Vagina (tissue), 2 donors: ENCODE results near the gene CCDC88C. TPM values are rescaled to one million over a fixed set of nuclear protein-coding genes. Genes with fewer than 3 reads are reported as not detected.

Experiments
- DNase-seq, 2 donors: peaks; one replicate each; pipeline ENCODE4 v3.0.0-alpha.2; 2017; ENCODE audit errors: extremely low spot score in 2 of 2
- H3K27ac ChIP-seq: fragments of 200-600 bp; sonication (generic); one replicate; pipeline ENCODE4 v1.5.1; 2019
- H3K27me3 ChIP-seq: fragments of 200-600 bp; sonication (generic); one replicate; pipeline ENCODE4 v1.5.1; 2019
- H3K36me3 ChIP-seq, 2 donors: fragments of 200-600 bp; sonication (generic); one replicate each; pipeline ENCODE4 v1.5.1; 2017 to 2019
- H3K4me1 ChIP-seq: fragments of 200-600 bp; sonication (generic); one replicate; pipeline ENCODE4 v1.5.1; 2019
- H3K4me3 ChIP-seq, 2 donors: fragments of 200-600 bp; sonication (generic); 1 replicate in 1 of 2; 2 replicates in 1 of 2; pipeline ENCODE4 v1.5.1; 2016 to 2019
- H3K9me3 ChIP-seq: fragments of 200-600 bp; sonication (generic); one replicate; pipeline ENCODE4 v1.5.1; 2019
- POLR2A ChIP-seq, 2 donors: fragments of 450-650 bp; IDR thresholded peaks; one replicate each; pipeline ENCODE4 v1.6.1; 2017; ENCODE audit warnings: antibody characterized with exemption in 2 of 2, mild to moderate bottlenecking in 2 of 2, moderate library complexity in 2 of 2
- POLR2AphosphoS5 ChIP-seq, 2 donors: sonication (generic); formaldehyde crosslinking; IDR thresholded peaks; one replicate each; pipeline ENCODE4 v1.9.0; 2017; ENCODE audit warnings: antibody characterized with exemption in 2 of 2, mild to moderate bottlenecking in 2 of 2, low read depth in 1 of 2; ENCODE audit not compliant: insufficient read depth in 1 of 2
- intact Hi-C: fragments of 100-400 bp; cut with DNase I; formaldehyde crosslinking; loops from one replicate; pipeline ENCODE4 v1.15.1; 2023
- total RNA-seq: library from RNA; depleted of rRNA; stranded (reverse); fragments of >200 nt; gene quantifications from one replicate; pipeline ENCODE4 v1.2.3, GENCODE V29; 2016
- TF ChIP-seq, protein P1 (sequence below), 3 experiments: fragments of 450-650 bp in 2 of 3; fragments of 200-600 bp in 1 of 3; sonication (generic) in 1 of 3; IDR thresholded peaks; one replicate each; pipeline ENCODE4 v1.5.1; 2017 to 2019; ENCODE audit warnings: antibody characterized with exemption in 3 of 3, mild to moderate bottlenecking in 2 of 3, moderate library complexity in 2 of 3

The CCDC88C gene
- total RNA-seq, 1 donor from 2014 or later: 42.2 TPM

DNA sequence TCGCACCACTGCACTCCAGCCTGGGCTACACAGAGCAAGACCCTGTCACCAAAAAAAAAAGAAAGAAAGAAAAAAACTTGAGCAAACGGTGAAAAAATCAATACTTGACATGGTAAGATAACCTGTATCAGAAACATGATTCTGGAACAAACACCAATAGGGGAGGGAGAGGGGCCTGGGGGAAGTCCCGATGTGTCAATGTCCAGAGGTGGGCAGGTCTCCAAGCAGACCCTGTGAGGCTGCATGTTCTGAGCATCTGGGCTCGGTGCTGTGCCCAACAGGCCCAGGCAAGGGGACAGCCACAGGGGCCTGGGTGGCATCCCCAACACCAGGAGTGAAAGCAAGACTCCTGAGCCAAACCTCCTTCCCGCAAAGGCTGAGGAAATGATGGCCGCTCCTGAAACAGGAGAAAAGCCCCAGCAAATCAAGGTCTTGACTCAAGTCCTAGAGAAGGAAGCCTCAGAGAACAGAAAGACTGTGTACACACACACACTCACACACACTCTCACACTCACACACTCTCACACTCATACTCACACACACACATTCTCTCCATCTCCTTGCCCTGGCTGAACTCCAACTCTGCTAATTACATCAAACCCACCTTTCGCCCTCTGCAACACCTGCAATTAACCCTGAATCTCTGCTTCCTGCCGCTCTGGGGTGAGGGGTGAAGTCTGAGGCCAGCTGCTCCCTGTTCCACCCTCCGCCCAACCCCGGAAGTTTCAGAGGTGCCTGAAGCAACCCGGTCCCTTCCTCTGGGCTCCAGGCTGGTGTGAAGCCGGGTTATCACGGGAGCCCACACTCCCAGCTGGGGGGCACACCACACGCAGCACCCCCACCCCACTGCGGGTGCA, 20.4 kb downstream of the CCDC88C start:
- peak overlapping the region; percentile 20 for H3K27ac ChIP-seq

DNA sequence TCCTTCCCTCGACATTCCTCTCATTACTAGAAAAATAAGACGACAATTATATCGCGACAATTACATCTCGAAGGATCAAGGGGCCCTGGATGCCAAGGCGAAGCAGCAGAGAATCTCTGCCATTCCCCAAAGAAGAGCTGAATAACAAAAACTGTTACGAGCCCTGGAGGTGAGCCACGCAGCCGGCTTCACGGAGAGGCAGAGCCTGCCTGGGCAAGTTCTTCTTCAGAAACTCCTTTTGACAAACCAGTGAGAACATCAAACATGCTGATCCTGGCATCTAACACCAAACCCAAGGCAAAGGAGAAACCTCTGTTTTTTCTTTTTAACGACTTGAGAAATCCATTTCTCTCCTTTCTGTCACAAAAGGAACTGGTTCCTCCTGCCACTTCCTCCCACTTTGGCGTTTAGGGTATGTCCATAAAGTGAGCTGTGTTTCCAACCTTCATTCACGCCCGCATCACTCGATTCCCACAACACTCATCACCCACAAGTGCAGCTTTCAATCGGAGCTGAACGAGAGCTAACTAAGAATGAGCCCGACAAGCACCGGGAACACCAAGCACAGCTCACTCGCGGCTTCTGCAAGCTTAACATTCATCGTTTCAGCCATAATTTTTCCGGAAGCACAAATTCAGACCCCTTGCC, 21.5 kb downstream of the CCDC88C start:
- DNase-seq: no peak
- H3K4me1 ChIP-seq: peaks cover 71% of the 10 kb centered on the region
- intact Hi-C loops: no loop called here
- no peak overlapping the region for H3K4me3 ChIP-seq
- no peaks in the 10 kb centered on the region for H3K9me3 ChIP-seq
- TF ChIP-seq, protein P1, sequence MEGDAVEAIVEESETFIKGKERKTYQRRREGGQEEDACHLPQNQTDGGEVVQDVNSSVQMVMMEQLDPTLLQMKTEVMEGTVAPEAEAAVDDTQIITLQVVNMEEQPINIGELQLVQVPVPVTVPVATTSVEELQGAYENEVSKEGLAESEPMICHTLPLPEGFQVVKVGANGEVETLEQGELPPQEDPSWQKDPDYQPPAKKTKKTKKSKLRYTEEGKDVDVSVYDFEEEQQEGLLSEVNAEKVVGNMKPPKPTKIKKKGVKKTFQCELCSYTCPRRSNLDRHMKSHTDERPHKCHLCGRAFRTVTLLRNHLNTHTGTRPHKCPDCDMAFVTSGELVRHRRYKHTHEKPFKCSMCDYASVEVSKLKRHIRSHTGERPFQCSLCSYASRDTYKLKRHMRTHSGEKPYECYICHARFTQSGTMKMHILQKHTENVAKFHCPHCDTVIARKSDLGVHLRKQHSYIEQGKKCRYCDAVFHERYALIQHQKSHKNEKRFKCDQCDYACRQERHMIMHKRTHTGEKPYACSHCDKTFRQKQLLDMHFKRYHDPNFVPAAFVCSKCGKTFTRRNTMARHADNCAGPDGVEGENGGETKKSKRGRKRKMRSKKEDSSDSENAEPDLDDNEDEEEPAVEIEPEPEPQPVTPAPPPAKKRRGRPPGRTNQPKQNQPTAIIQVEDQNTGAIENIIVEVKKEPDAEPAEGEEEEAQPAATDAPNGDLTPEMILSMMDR (IDR thresholded peaks at IDR 0.05): no peak
- TF ChIP-seq POLR2AphosphoS5 (IDR thresholded peaks at IDR 0.05; ENCODE audit: insufficient read depth in 1 of 2, low read depth in 1 of 2) (peak in 1 of 2 donors; percentile 34), POLR2A (IDR thresholded peaks at IDR 0.05) (no peak)
- no peaks in the 10 kb centered on the region for H3K27me3 ChIP-seq
- peak overlapping the region; percentile 45 for H3K27ac ChIP-seq
- H3K36me3 ChIP-seq: no peaks in the 10 kb centered on the region

More for the DNA sequence above, 20.4 kb downstream of the CCDC88C start:
- no peaks in the 10 kb centered on the region for H3K36me3 ChIP-seq
- no peaks in the 10 kb centered on the region for H3K9me3 ChIP-seq
- TF ChIP-seq POLR2A (IDR thresholded peaks at IDR 0.05): no peak
- no peak for TF ChIP-seq POLR2AphosphoS5 (IDR thresholded peaks at IDR 0.05; ENCODE audit: insufficient read depth in 1 of 2, low read depth in 1 of 2)
- TF ChIP-seq, protein P1 (IDR thresholded peaks at IDR 0.05): no peak
- no peak for DNase-seq
- intact Hi-C loops: no loop called here
- H3K4me3 ChIP-seq: no peak overlapping the region
- H3K4me1 ChIP-seq: peaks cover 63% of the 10 kb centered on the region
- no peaks in the 10 kb centered on the region for H3K27me3 ChIP-seq

DNA sequence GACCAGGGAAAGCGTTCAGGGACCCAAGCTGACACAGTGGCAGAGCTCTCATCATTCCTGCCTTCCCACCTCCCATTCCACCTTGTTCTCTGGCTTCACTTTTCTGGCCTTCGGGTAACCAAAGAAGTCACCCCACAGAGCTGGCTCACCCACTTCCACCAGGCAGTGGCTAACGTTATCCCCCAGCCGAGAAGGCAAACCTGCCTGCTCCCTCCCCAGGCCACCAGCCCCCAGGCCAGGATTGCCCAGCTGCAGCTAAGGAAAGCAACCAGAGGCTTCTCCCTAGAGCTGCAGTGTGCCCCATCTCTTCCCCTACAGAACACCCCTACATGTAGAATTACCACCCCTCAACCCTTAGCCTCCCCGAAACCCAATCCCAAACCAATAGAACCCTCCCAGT, 22.2 kb downstream of the CCDC88C start:
- peaks cover 71% of the 10 kb centered on the region for H3K4me1 ChIP-seq
- H3K4me3 ChIP-seq: no peak overlapping the region
- H3K9me3 ChIP-seq: no peaks in the 10 kb centered on the region
- TF ChIP-seq POLR2AphosphoS5 (IDR thresholded peaks at IDR 0.05; ENCODE audit: insufficient read depth in 1 of 2, low read depth in 1 of 2) (no peak), POLR2A (IDR thresholded peaks at IDR 0.05) (no peak)
- TF ChIP-seq, protein P1 (IDR thresholded peaks at IDR 0.05): no peak
- no peak for DNase-seq
- no peaks in the 10 kb centered on the region for H3K36me3 ChIP-seq
- peak overlapping the region; percentile 45 for H3K27ac ChIP-seq
- no peaks in the 10 kb centered on the region for H3K27me3 ChIP-seq
- intact Hi-C loops: no loop called here

DNA sequence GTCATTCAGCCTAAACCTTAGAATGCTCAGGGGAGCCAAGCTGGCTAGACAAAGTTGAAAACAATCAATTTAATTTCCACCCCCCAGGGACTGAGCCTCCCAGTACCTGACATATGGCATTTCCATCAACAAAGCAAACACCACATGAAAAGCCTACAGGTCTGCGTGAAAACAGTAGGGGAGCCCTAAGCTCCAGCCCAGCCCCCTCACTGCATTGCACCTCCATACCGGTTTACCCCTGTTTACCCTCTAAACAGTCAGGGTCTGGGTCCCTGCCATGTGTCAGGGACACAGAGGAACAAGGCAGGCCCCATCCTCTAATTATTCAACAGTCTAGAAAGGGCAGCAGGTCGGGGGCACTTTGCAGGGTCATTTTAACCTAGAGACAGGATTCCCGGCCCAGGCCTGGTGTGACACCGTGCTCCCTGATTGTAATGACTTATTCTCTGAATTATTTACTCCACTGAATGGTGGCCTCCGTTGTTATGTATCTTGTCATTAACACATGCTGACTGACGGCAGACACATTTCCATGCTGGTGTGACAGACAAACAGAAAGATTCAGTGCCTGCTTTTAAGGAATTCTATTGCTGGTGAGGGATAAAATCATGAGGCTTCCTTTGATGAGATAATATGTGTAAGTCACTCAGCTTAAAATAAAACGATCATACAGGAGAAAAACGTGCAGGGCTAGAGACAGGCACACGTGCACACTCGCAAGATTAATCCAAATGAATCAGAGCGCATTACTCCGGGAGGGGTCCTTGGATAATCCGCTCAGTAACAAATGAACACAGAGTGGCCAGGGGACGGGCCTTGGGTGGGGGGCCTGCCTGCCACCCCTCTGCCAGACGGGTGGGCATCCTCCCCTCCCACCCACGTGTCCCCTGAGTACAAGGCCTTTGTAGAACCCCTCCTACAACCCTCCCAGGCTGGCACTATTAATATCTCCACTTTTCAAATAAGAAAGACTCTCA, 23.2 kb downstream of the CCDC88C start:
- Histone ChIP-seq H3K4me3 (no peak overlapping the region), H3K9me3 (no peaks in the 10 kb centered on the region), H3K36me3 (no peaks in the 10 kb centered on the region), H3K27ac (no peak overlapping the region), H3K27me3 (no peaks in the 10 kb centered on the region), H3K4me1 (peaks cover 60% of the 10 kb centered on the region)
- TF ChIP-seq POLR2AphosphoS5 (IDR thresholded peaks at IDR 0.05; ENCODE audit: insufficient read depth in 1 of 2, low read depth in 1 of 2): no peak
- TF ChIP-seq, protein P1 (IDR thresholded peaks at IDR 0.05): no peak
- no peak for TF ChIP-seq POLR2A (IDR thresholded peaks at IDR 0.05)
- intact Hi-C loops: no loop called here
- no peak for DNase-seq
